Right lobe of liver (tissue), 4 donors: Measurements from ENCODE around the gene MUSTN1.

Source experiments
- CTCF ChIP-seq, 4 donors: fragments of 200-600 bp in 3 of 4; fragments of 450-650 bp in 1 of 4; IDR thresholded peaks; one replicate each; pipeline versions ENCODE4 v1.5.1 to v1.8.0; 2016 to 2022; ENCODE audit warnings: antibody characterized with exemption in 4 of 4, mild to moderate bottlenecking in 2 of 4
- POLR2A ChIP-seq: fragments of 450-650 bp; IDR thresholded peaks from one replicate; pipeline ENCODE4 v1.6.1; 2017; ENCODE audit warnings: antibody characterized with exemption, mild to moderate bottlenecking
- donor health status: DM: no; HTN: no; CAD: no.
- donor health status: DM: no; HTN: no; CAD: no.
- donor health status: DM: no; HTN: yes; CAD: no.

- peak; percentile 63 to 94 (median 70) for TF ChIP-seq CTCF (IDR thresholded peaks at IDR 0.05)
- TF ChIP-seq POLR2A: no peak
Measured at GRCh38 chr3:52851348-52851747, 16.5 kb upstream of the MUSTN1 start.
